CD8-positive, alpha-beta memory T cell (primary cell): Measurements from ENCODE around the gene FILIP1. TPM values are rescaled to one million over a fixed set of nuclear protein-coding genes. Genes with fewer than 3 reads are reported as not detected.
A peak's percentile ranks its signal among the peaks of the same experiment; 100 is the strongest.

Experiments
- CTCF ChIA-PET: fragments of 350-600 bp; sonication (Branson Sonifier 250); formaldehyde crosslinking; loops from one replicate; lab custom pipeline; 2021; ENCODE audit warnings: antibody characterized with exemption; lab: Charles Lee
- POLR2A ChIA-PET: fragments of 350-600 bp; sonication (Branson Sonifier 250); formaldehyde crosslinking; loops from one replicate; lab custom pipeline; 2021; ENCODE audit warnings: antibody characterized with exemption; lab: Charles Lee
- DNase-seq, 5 donors: peaks; one replicate each; pipeline versions ENCODE4 v3.0.0 to v3.0.0-alpha.2; 2020 to 2022; ENCODE audit warnings: mixed read lengths in 1 of 5
- H3K27ac ChIP-seq: one replicate; pipeline ENCODE4 v1.7.0; 2013; ENCODE audit warnings: low read depth, mild to moderate bottlenecking, low read length, moderate library complexity
- H3K27me3 ChIP-seq: 2 replicates; pipeline ENCODE4 v1.7.0; 2013; ENCODE audit warnings: low read length, mild to moderate bottlenecking; ENCODE audit not compliant: insufficient read depth, poor library complexity, severe bottlenecking
- H3K36me3 ChIP-seq: 2 replicates; pipeline ENCODE4 v1.7.0; 2013; ENCODE audit warnings: mild to moderate bottlenecking, low read length, moderate library complexity; ENCODE audit not compliant: insufficient read depth
- H3K4me1 ChIP-seq: 2 replicates; pipeline ENCODE4 v1.7.0; 2013; ENCODE audit warnings: mild to moderate bottlenecking, low read length, moderate library complexity; ENCODE audit not compliant: insufficient read depth
- H3K4me3 ChIP-seq: 2 replicates; pipeline ENCODE4 v1.7.0; 2013; ENCODE audit warnings: mild to moderate bottlenecking, low read length
- H3K9me3 ChIP-seq: 2 replicates; pipeline ENCODE4 v1.7.0; 2013; ENCODE audit warnings: mild to moderate bottlenecking, low read length
- H3K27ac Mint-ChIP-seq, 8 donors: one replicate each; pipeline ENCODE4 v1.8.0; 2020 to 2021; ENCODE audit warnings: mixed read lengths in 8 of 8, mild to moderate bottlenecking in 6 of 8, inconsistent platforms in 3 of 8, moderate library complexity in 3 of 8
- H3K27me3 Mint-ChIP-seq, 2 donors: one replicate each; pipeline ENCODE4 v1.8.0; 2020 to 2021; ENCODE audit warnings: mixed read lengths in 2 of 2, mild to moderate bottlenecking in 1 of 2, moderate library complexity in 1 of 2
- H3K36me3 Mint-ChIP-seq, 3 donors: one replicate each; pipeline ENCODE4 v1.8.0; 2020 to 2021; ENCODE audit warnings: mixed read lengths in 3 of 3, inconsistent platforms in 1 of 3, mild to moderate bottlenecking in 1 of 3
- H3K4me1 Mint-ChIP-seq, 3 donors: one replicate each; pipeline ENCODE4 v1.8.0; 2020 to 2021; ENCODE audit warnings: mixed read lengths in 3 of 3, inconsistent platforms in 1 of 3, mild to moderate bottlenecking in 1 of 3
- H3K4me3 Mint-ChIP-seq, 7 donors: one replicate each; pipeline ENCODE4 v1.8.0; 2020 to 2021; ENCODE audit warnings: mixed read lengths in 7 of 7, mild to moderate bottlenecking in 6 of 7, moderate library complexity in 4 of 7, inconsistent platforms in 2 of 7
- H3K9me3 Mint-ChIP-seq, 5 donors: one replicate each; pipeline ENCODE4 v1.8.0; 2020 to 2022; ENCODE audit warnings: mixed read lengths in 5 of 5, mild to moderate bottlenecking in 3 of 5, moderate library complexity in 2 of 5, inconsistent platforms in 1 of 5
- polyA plus RNA-seq: library from polyadenylated mRNA; unstranded; fragments of 300-500 nt; fragmentation: Illumina TruSeq; gene quantifications from one replicate; pipeline ENCODE4 v1.2.3, GENCODE V29; 2021
- total RNA-seq, 2 experiments: library from RNA; stranded (reverse); gene quantifications; one replicate each; pipeline ENCODE4 v1.2.3, GENCODE V29; 2021

Gene FILIP1
- total and polyA plus RNA-seq, 3 experiments from 2014 or later: not detected

DNA sequence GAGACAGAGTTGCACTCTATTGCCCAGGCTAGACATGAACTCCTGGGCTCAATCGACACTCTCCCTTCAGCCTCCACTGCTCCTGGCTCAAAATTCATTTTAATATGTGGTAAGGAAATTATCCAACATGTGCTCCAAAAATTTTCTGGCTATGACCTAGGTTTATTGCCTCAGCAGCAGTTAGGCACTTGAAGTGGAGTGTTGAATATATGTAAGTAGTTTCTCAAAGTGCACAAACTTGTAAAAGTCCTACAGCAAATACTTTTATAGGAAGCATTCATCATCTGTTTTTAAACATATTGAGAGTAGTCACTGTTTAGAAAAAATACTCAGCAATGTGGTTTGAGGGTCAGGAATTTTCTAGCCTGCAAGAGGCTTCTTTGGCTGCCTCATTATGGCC lies 13.2 kb downstream of the FILIP1 start:
- Mint-ChIP-seq H3K4me1 (no peaks in the 10 kb centered on the region), H3K9me3 (no peaks in the 10 kb centered on the region), H3K4me3 (no peak overlapping the region), H3K36me3 (no peaks in the 10 kb centered on the region), H3K27ac (no peak overlapping the region), H3K27me3 (peaks cover 0 to 8% of the 10 kb centered on the region in 2 donors)
- no peak for DNase-seq
- CTCF ChIA-PET: no interaction called here
- Histone ChIP-seq H3K9me3 (no peaks in the 10 kb centered on the region), H3K27me3 (no peaks in the 10 kb centered on the region), H3K27ac (no peak overlapping the region), H3K36me3 (no peaks in the 10 kb centered on the region), H3K4me1 (no peaks in the 10 kb centered on the region), H3K4me3 (no peak overlapping the region)
- POLR2A ChIA-PET: no interaction called here

DNA sequence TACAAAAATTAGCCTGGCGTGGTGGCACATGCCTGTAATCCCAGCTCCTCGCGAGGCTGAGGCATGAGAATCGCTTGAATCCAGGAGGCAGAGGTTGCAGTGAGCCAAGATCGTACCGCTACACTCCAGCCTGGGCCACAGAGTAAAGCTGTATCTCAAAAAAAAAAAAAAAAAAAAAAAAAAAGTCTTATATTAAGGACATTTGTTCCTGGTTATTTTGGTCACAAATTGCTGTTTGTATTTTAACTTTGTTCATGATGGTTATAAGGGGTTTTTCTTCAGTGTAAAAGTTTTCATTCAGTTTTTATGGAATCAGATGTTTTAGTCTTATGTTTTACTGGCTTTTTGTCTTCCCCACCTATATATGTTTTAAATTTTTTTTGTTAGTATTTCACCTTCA lies 13.9 kb downstream of the FILIP1 start:
- no peaks in the 10 kb centered on the region for H3K9me3 Mint-ChIP-seq
- no peak for DNase-seq
- no peak overlapping the region for H3K27ac ChIP-seq
- CTCF ChIA-PET: no interaction called here
- H3K4me1 Mint-ChIP-seq: no peaks in the 10 kb centered on the region
- no peaks in the 10 kb centered on the region for H3K36me3 ChIP-seq
- H3K27me3 ChIP-seq: no peaks in the 10 kb centered on the region
- peaks cover 0 to 8% of the 10 kb centered on the region in 2 donors for H3K27me3 Mint-ChIP-seq
- H3K4me3 Mint-ChIP-seq: no peak overlapping the region
- H3K4me1 ChIP-seq: no peaks in the 10 kb centered on the region
- no peaks in the 10 kb centered on the region for H3K9me3 ChIP-seq
- peak overlapping the region in 1 of 8 donors; percentile 56 for H3K27ac Mint-ChIP-seq
- POLR2A ChIA-PET: no interaction called here
- H3K4me3 ChIP-seq: no peak overlapping the region
- no peaks in the 10 kb centered on the region for H3K36me3 Mint-ChIP-seq

DNA sequence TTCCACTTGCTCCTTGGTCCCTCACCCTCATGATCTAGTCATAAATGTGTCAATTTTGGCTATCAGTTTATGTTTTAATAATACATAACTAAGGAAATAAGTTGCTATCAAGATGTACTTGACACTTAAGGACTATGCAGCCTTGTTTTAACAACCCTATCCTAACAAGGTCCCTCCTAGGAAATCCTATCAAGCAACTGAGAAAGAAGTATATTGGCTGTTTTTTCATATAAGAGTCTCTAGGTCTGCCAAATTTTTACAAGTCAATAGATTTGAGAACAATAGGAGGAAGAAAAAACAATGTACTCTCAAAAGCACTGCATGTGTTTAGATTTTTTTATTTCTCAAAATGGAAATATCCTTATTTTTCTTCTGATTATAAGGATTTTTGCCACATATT lies 14.7 kb downstream of the FILIP1 start:
- H3K36me3 ChIP-seq: no peaks in the 10 kb centered on the region
- Mint-ChIP-seq H3K36me3 (no peaks in the 10 kb centered on the region), H3K4me1 (no peaks in the 10 kb centered on the region), H3K4me3 (no peak overlapping the region), H3K27me3 (peaks cover 0 to 8% of the 10 kb centered on the region in 2 donors), H3K27ac (no peak overlapping the region), H3K9me3 (no peaks in the 10 kb centered on the region)
- no peak overlapping the region for H3K4me3 ChIP-seq
- H3K9me3 ChIP-seq: no peaks in the 10 kb centered on the region
- H3K4me1 ChIP-seq: no peaks in the 10 kb centered on the region
- no peak overlapping the region for H3K27ac ChIP-seq
- ChIA-PET POLR2A (no interaction called here), CTCF (no interaction called here)
- H3K27me3 ChIP-seq: no peaks in the 10 kb centered on the region
- DNase-seq: no peak

DNA sequence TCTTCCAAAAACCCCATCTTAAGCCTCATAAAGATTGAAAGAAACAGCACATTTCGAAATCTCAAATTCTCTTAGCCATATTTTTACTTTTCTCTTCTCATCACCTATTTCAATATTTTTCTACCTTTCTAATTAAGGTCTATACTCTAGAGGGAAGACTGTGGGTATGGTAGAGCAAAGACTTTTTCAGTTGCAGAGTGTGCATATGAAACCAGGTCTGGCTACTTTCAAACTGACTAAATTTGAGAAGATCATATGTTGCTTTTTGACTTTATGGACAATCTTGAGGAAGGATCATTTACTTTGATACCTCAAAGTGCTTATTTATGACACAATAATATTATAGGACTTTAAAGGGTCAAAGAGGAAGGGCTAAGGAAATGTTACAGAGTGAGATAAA lies 20.7 kb downstream of the FILIP1 start:
- Mint-ChIP-seq H3K27me3 (peaks cover 0 to 11% of the 10 kb centered on the region in 2 donors), H3K27ac (no peak overlapping the region), H3K4me1 (no peaks in the 10 kb centered on the region), H3K36me3 (no peaks in the 10 kb centered on the region), H3K4me3 (no peak overlapping the region), H3K9me3 (peaks cover 0 to 8% (median 0%) of the 10 kb centered on the region in 5 donors)
- no peak overlapping the region for H3K27ac ChIP-seq
- no peaks in the 10 kb centered on the region for H3K9me3 ChIP-seq
- ChIA-PET CTCF (no interaction called here), POLR2A (no interaction called here)
- no peaks in the 10 kb centered on the region for H3K4me1 ChIP-seq
- DNase-seq: no peak
- H3K27me3 ChIP-seq: no peaks in the 10 kb centered on the region
- no peak overlapping the region for H3K4me3 ChIP-seq
- H3K36me3 ChIP-seq: no peaks in the 10 kb centered on the region

DNA sequence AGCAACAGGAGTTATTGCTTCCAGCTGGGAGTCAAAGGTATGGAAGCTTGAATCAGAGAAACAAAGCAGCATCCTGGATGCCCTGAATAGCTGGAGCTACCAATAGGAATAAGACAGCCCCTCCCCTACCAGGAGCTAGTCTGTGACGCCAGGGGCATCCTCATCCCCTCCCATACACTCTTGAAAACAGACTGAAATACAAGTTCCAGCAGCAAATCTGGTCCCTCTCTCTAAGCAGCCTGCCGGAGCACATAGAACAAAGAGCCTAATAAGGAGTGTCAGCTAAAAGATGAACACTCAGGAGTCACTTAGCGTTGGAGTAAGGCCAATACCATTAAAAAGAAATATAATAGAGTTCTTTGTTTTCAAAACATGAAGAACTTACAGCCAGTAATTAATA lies 25.6 kb downstream of the FILIP1 start:
- Mint-ChIP-seq H3K9me3 (peaks cover 0 to 16% (median 3%) of the 10 kb centered on the region in 5 donors), H3K4me3 (no peak overlapping the region), H3K27ac (no peak overlapping the region), H3K4me1 (no peaks in the 10 kb centered on the region), H3K27me3 (peaks cover 8 to 19% of the 10 kb centered on the region in 2 donors), H3K36me3 (peaks cover 0 to 3% (median 0%) of the 10 kb centered on the region in 3 donors)
- no peaks in the 10 kb centered on the region for H3K9me3 ChIP-seq
- H3K36me3 ChIP-seq: no peaks in the 10 kb centered on the region
- POLR2A ChIA-PET: no interaction called here
- no peak overlapping the region for H3K27ac ChIP-seq
- no peaks in the 10 kb centered on the region for H3K27me3 ChIP-seq
- CTCF ChIA-PET: no interaction called here
- DNase-seq: no peak
- no peaks in the 10 kb centered on the region for H3K4me1 ChIP-seq
- H3K4me3 ChIP-seq: no peak overlapping the region

DNA sequence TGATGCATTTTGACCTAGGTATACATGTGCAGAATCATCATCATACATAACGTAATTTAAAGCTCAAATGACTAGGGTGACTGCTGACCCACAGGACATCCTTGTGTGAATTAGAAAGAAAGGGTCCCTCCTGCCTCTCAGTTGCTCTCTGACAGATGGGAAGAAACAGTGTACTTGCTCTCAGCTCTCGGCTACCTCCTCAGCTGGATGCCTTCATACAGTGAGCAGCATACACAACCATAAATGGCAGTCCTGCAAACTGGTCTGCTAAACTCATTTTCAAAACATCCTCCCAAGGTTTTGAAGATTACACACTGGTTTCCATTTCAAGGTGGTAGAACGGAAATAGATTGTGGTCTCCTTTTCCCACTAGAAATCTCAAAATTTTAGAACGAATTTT lies 26.3 kb downstream of the FILIP1 start:
- H3K36me3 Mint-ChIP-seq: peaks cover 0 to 3% (median 0%) of the 10 kb centered on the region in 3 donors
- ChIA-PET CTCF (no interaction called here), POLR2A (no interaction called here)
- peaks cover 8 to 17% of the 10 kb centered on the region in 2 donors for H3K27me3 Mint-ChIP-seq
- no peaks in the 10 kb centered on the region for H3K27me3 ChIP-seq
- H3K36me3 ChIP-seq: no peaks in the 10 kb centered on the region
- no peak overlapping the region for H3K4me3 Mint-ChIP-seq
- no peaks in the 10 kb centered on the region for H3K4me1 ChIP-seq
- H3K27ac Mint-ChIP-seq: no peak overlapping the region
- no peak overlapping the region for H3K4me3 ChIP-seq
- H3K4me1 Mint-ChIP-seq: no peaks in the 10 kb centered on the region
- no peak overlapping the region for H3K27ac ChIP-seq
- DNase-seq: no peak
- no peaks in the 10 kb centered on the region for H3K9me3 ChIP-seq
- H3K9me3 Mint-ChIP-seq: peaks cover 0 to 16% (median 3%) of the 10 kb centered on the region in 5 donors

DNA sequence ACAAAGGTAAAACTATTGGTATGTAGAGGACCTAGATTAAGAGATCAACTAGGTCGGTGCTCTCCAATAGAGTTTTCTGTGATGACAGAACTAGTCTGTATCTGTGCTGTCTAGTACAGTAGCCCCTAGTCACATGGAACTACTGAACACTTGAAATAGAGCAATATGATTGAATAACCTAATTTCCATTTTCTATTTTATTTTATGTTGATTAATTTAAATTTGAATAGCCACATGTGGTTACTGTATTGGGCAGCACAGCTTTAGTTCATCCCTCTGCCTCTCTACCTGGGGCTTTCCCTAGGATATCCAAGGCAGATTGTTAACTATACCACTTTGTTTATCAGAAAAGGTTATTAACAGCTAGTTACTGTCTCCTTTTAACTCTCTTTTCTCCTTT lies 27.0 kb downstream of the FILIP1 start:
- Histone ChIP-seq H3K9me3 (no peaks in the 10 kb centered on the region), H3K4me3 (no peak overlapping the region), H3K27me3 (no peaks in the 10 kb centered on the region), H3K4me1 (no peaks in the 10 kb centered on the region), H3K36me3 (no peaks in the 10 kb centered on the region), H3K27ac (no peak overlapping the region)
- Mint-ChIP-seq H3K27me3 (peaks cover 8 to 17% of the 10 kb centered on the region in 2 donors), H3K27ac (no peak overlapping the region), H3K4me1 (no peaks in the 10 kb centered on the region), H3K36me3 (peaks cover 0 to 3% (median 0%) of the 10 kb centered on the region in 3 donors), H3K9me3 (peaks cover 0 to 16% (median 3%) of the 10 kb centered on the region in 5 donors), H3K4me3 (no peak overlapping the region)
- no peak for DNase-seq
- ChIA-PET POLR2A (no interaction called here), CTCF (no interaction called here)

DNA sequence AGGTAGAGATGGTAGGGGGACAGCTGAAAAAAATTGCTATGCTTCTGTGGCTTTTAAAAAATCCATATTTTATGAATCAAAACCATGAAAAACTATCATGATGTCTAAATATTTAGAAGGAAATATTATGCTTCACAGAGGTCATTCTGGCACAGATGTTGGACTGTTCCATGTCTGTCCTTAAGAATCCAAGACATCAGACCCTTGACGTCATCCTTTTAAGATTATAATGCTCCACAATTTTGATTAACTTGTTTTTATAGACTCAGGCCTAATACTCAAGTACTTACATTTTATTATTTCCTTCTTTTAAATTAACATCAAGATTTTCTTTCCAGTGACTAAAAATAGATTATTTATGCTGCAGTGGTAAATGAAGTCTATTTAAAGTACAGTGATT lies 29.7 kb downstream of the FILIP1 start:
- Histone ChIP-seq H3K4me1 (no peaks in the 10 kb centered on the region), H3K9me3 (no peaks in the 10 kb centered on the region), H3K27me3 (no peaks in the 10 kb centered on the region), H3K36me3 (no peaks in the 10 kb centered on the region), H3K27ac (no peak overlapping the region), H3K4me3 (no peak overlapping the region)
- H3K4me3 Mint-ChIP-seq: no peak overlapping the region
- H3K27ac Mint-ChIP-seq: peak overlapping the region in 1 of 8 donors; percentile 80
- H3K36me3 Mint-ChIP-seq: peaks cover 0 to 3% (median 0%) of the 10 kb centered on the region in 3 donors
- DNase-seq: no peak
- H3K9me3 Mint-ChIP-seq: peaks cover 0 to 14% (median 3%) of the 10 kb centered on the region in 5 donors
- POLR2A ChIA-PET: no interaction called here
- peaks cover 8 to 10% of the 10 kb centered on the region in 2 donors for H3K27me3 Mint-ChIP-seq
- CTCF ChIA-PET: no interaction called here
- H3K4me1 Mint-ChIP-seq: no peaks in the 10 kb centered on the region
